Dedifferentiated amniotic fluid mesenchymal stem cell (primary cell): ENCODE results near the gene TSSK2.

Source experiments
- DNase-seq: peaks from one replicate; pipeline ENCODE4 v3.0.0-alpha.2; 2016; ENCODE audit errors: extremely low spot score

The TSSK2 gene

DNA sequence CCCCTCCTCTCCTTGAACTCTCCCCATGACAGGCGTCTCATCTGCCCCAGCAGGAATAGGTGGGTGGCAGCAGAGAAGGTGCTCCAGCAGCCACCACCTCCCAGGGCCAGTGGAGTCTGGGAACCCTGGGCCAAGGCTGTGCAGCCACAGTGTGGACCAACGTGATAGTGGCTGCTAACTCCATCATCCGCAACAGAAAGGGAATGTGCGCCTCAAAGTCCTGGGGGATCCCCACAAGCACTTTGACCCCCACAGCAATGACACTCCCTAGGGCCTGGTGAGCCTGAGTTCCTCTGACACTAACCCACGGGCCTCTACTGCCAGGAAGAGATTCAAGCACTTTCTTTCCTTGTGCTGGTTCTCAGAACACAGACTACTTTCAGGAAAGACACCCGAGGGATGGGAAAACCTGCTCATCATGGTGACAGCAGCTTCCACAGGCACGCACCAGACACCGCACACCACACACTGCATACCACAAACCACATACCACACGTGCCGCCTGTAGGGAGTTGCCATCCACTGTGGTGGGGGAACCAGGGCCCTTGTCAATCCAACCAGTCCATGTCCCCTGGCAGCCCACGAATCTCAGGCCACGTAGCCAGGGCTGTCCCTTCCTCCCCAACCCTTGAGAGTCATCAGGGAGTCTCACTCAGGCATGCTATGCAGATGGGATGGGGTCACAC, 50.8 kb downstream of the TSSK2 start:
- no peak for DNase-seq
